ENCODE measurements around the gene PALLD.
"Not testable (repeated sequence)": the region's sequence is repeated elsewhere in the genome, so short reads cannot be mapped to it uniquely, and the experiment has no call there.

Gene PALLD

GRCh38 chr4:168498251-168498650 lies 1.4 kb downstream of the PALLD start:
- no peak for DNase-seq

- DNase-seq, result no peak
Measured at GRCh38 chr4:168499241-168499640, 2.4 kb downstream of the PALLD start.

- no peak for DNase-seq
Measured at GRCh38 chr4:168501407-168501806, 4.6 kb downstream of the PALLD start.

GRCh38 chr4:168502861-168503260 lies 6.0 kb downstream of the PALLD start:
- DNase-seq, result no peak

GRCh38 chr4:168503652-168504362 lies 7.0 kb downstream of the PALLD start:
- no peak for DNase-seq

GRCh38 chr4:168504526-168504925 lies 7.7 kb downstream of the PALLD start:
- no peak for DNase-seq

- DNase-seq, result no peak
Measured at GRCh38 chr4:168506014-168506413, 9.2 kb downstream of the PALLD start.

- no peak for DNase-seq
Measured at GRCh38 chr4:168507178-168507815, 10.4 kb downstream of the PALLD start.

- DNase-seq, result no peak
Measured at GRCh38 chr4:168508683-168509082, 11.8 kb downstream of the PALLD start.

GRCh38 chr4:168509786-168510185 lies 12.9 kb downstream of the PALLD start:
- DNase-seq, result no peak

GRCh38 chr4:168511780-168512489 lies 15.1 kb downstream of the PALLD start:
- DNase-seq, result peak; percentile 44

GRCh38 chr4:168513826-168514225 lies 17.0 kb downstream of the PALLD start:
- not testable (repeated sequence) for DNase-seq

GRCh38 chr4:168514249-168514852 lies 17.5 kb downstream of the PALLD start:
- no peak for DNase-seq

- no peak for DNase-seq
Measured at GRCh38 chr4:168515222-168516011, 18.6 kb downstream of the PALLD start.

GRCh38 chr4:168516841-168517240 lies 20.0 kb downstream of the PALLD start:
- DNase-seq, result no peak

- DNase-seq, result no peak
Measured at GRCh38 chr4:168519576-168519975, 22.7 kb downstream of the PALLD start.

- DNase-seq, result no peak
Measured at GRCh38 chr4:168521721-168522120, 24.9 kb downstream of the PALLD start.

GRCh38 chr4:168522356-168522755 lies 25.5 kb downstream of the PALLD start:
- DNase-seq, result no peak

- no peak for DNase-seq
Measured at GRCh38 chr4:168522829-168523489, 26.1 kb downstream of the PALLD start.

- no peak for DNase-seq
Measured at GRCh38 chr4:168524006-168524405, 27.2 kb downstream of the PALLD start.

GRCh38 chr4:168524897-168525296 lies 28.0 kb downstream of the PALLD start:
- no peak for DNase-seq

GRCh38 chr4:168527560-168527959 lies 30.7 kb downstream of the PALLD start:
- DNase-seq, result no peak
